K562 (cell line): ENCODE measurements around the gene RHBG. TPM values are rescaled to one million over a fixed set of nuclear protein-coding genes. Genes with fewer than 3 reads are reported as not detected.

Source experiments
- ARNT ChIP-seq, 2 experiments: fragments of 450-650 bp; IDR thresholded peaks; 2 replicates each; pipeline ENCODE4 v1.6.1; 2016; ENCODE audit warnings: mild to moderate bottlenecking in 1 of 2
- CC2D1A ChIP-seq: fragments of 450-650 bp; IDR thresholded peaks from 2 replicates; pipeline ENCODE4 v1.6.1; 2017; ENCODE audit warnings: mild to moderate bottlenecking
- CREM ChIP-seq: IDR thresholded peaks from 2 replicates; pipeline ENCODE4 v1.6.1; 2014; ENCODE audit warnings: antibody characterized with exemption, low read depth
- ESRRA ChIP-seq: fragments of 450-650 bp; IDR thresholded peaks from 2 replicates; pipeline ENCODE4 v1.6.1; 2014; ENCODE audit warnings: low read depth, mild to moderate bottlenecking, moderate library complexity, borderline replicate concordance
- ETV5 ChIP-seq: sonication (generic); formaldehyde crosslinking; IDR thresholded peaks from 2 replicates; pipeline ENCODE4 v1.4.0; 2020; ENCODE audit warnings: low read depth, mild to moderate bottlenecking, missing genetic modification reagents
- GABPB1 ChIP-seq: sonication (generic); formaldehyde crosslinking; IDR thresholded peaks from 2 replicates; pipeline ENCODE4 v1.8.0; 2022; ENCODE audit warnings: mild to moderate bottlenecking, missing genetic modification reagents
- KLF16 ChIP-seq: IDR thresholded peaks from 2 replicates; pipeline ENCODE4 v1.6.1; 2016; ENCODE audit warnings: antibody characterized with exemption
- NCOA6 ChIP-seq: fragments of 450-650 bp; IDR thresholded peaks from 2 replicates; pipeline ENCODE4 v1.6.1; 2017; ENCODE audit warnings: mild to moderate bottlenecking
- RAD21 ChIP-seq, 2 experiments: fragments of 250-450 bp in 1 of 2; fragments of 450-650 bp in 1 of 2; sonication (Bioruptor Pico) in 1 of 2; formaldehyde crosslinking in 1 of 2; IDR thresholded peaks in 1 of 2; conservative IDR thresholded peaks in 1 of 2; 2 replicates each; pipeline versions ENCODE4 v1.4.0 to v1.8.0; 2020 to 2022; ENCODE audit warnings: mild to moderate bottlenecking in 2 of 2, moderate library complexity in 1 of 2
- STAG1 ChIP-seq: sonication (generic); formaldehyde crosslinking; IDR thresholded peaks from 2 replicates; pipeline ENCODE4 v1.5.0; 2020; ENCODE audit warnings: missing genetic modification reagents, borderline replicate concordance
- ZBTB7A ChIP-seq: IDR thresholded peaks from 2 replicates; pipeline ENCODE4 v1.6.1; 2011; ENCODE audit warnings: low read depth, mild to moderate bottlenecking, low read length, moderate library complexity, borderline replicate concordance; ENCODE audit not compliant: control insufficient read depth
- ZNF3 ChIP-seq: fragments of 250-450 bp; sonication (Bioruptor Pico); IDR thresholded peaks from 2 replicates; pipeline ENCODE4 v1.5.0; 2021; ENCODE audit warnings: mild to moderate bottlenecking, moderate library complexity
- ZNF347 ChIP-seq: fragments of 450-650 bp; formaldehyde crosslinking; IDR thresholded peaks from 2 replicates; pipeline ENCODE4 v1.4.0; 2020; ENCODE audit warnings: low read depth, mild to moderate bottlenecking, moderate library complexity
- ZNF589 ChIP-seq: fragments of 200-800 bp; sonication (Bioruptor generic); IDR thresholded peaks from 2 replicates; pipeline ENCODE4 v1.6.1; 2016; ENCODE audit warnings: low read depth, missing genetic modification characterization, missing compliant biosample characterization
- polyA plus RNA-seq, 8 experiments: library from polyadenylated mRNA; depleted of rRNA in 4 of 8; stranded (reverse) in 5 of 8; unstranded in 3 of 8; fragments of >200 nt; fragmentation: Nextera tagmentation in 2 of 8; fragmentation: Illumina TruSeq in 1 of 8; extraction: Ambion mirVana in 2 of 8; extraction: Trizol in 1 of 8; gene quantifications; 2 replicates each; pipeline versions ENCODE4 v1.2.1 to v1.2.3, GENCODE V29; 2011 to 2014; ENCODE audit warnings: inconsistent platforms in 1 of 8, missing spikeins in 1 of 8
- total RNA-seq, 7 experiments: library from RNA; depleted of rRNA in 6 of 7; stranded (reverse); fragments of >200 nt in 6 of 7; fragmentation: Illumina TruSeq in 2 of 7; extraction: Trizol in 2 of 7; gene quantifications; 2 replicates each; pipeline versions ENCODE4 v1.2.1 to v1.2.3, GENCODE V29; 2011 to 2021; ENCODE audit warnings: low replicate concordance in 1 of 7
- TF ChIP-seq, protein P1 (sequence below): fragments of 200-800 bp; sonication (Bioruptor generic); IDR thresholded peaks from 2 replicates; pipeline ENCODE4 v1.6.1; 2017; ENCODE audit warnings: missing genetic modification characterization, missing compliant biosample characterization
- TF ChIP-seq, protein P2 (sequence below): fragments of 450-650 bp; IDR thresholded peaks from 2 replicates; pipeline ENCODE4 v1.7.0; 2016; ENCODE audit warnings: borderline replicate concordance
- TF ChIP-seq, protein P3 (sequence below): sonication (generic); formaldehyde crosslinking; IDR thresholded peaks from 2 replicates; pipeline ENCODE4 v1.8.0; 2022; ENCODE audit warnings: mild to moderate bottlenecking, missing genetic modification reagents
- TF ChIP-seq, protein P4 (sequence below): fragments of 450-650 bp; formaldehyde crosslinking; IDR thresholded peaks from 2 replicates; pipeline ENCODE4 v1.4.0; 2020; ENCODE audit warnings: mild to moderate bottlenecking, moderate library complexity
- TF ChIP-seq, protein P5 (sequence below), 3 experiments: IDR thresholded peaks in 2 of 3; conservative IDR thresholded peaks in 1 of 3; 2 replicates each; pipeline ENCODE4 v1.5.1; 2011 to 2012; ENCODE audit warnings: low read length in 3 of 3, mild to moderate bottlenecking in 3 of 3, control low read depth in 2 of 3, improper control_type of control experiment in 1 of 3, inconsistent platforms in 1 of 3, low read depth in 1 of 3, mixed read lengths in 1 of 3, moderate library complexity in 1 of 3; ENCODE audit not compliant: insufficient read depth in 2 of 3
- TF ChIP-seq, protein P6 (sequence below): sonication (generic); formaldehyde crosslinking; IDR thresholded peaks from 2 replicates; pipeline ENCODE4 v1.8.0; 2022; ENCODE audit warnings: missing genetic modification reagents, mild to moderate bottlenecking, moderate library complexity, borderline replicate concordance

Gene RHBG
- total and polyA plus RNA-seq, 9 of the 15 experiments (the other 6 are each of a cell fraction or from before 2014, with no cell fraction given), result not detected

DNA sequence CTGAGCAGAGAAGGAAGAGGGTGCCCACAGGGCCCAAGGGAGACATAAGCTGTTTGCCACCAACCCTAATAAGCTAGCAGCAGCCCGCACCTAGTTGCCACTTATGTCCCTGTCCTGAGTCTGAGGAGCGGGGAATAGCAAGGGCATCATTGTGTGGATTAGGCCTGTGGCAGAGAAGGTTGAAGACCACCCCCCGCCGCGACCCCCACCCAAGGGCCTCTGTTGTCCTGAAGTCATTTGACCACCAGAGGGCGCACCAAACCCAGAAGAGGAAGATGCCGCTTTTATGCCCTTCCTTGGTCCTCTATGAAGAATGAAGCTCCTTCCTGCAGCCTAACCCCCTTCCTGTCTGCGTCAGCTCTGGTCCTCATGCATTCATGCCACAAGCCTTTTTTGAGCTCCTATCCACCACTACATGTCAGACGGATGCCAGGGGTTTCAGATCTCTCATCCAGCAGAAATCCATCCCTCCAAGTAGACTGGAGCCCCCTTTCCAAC is 16.6 kb downstream of the RHBG start (continued):
- TF ChIP-seq, protein P1, sequence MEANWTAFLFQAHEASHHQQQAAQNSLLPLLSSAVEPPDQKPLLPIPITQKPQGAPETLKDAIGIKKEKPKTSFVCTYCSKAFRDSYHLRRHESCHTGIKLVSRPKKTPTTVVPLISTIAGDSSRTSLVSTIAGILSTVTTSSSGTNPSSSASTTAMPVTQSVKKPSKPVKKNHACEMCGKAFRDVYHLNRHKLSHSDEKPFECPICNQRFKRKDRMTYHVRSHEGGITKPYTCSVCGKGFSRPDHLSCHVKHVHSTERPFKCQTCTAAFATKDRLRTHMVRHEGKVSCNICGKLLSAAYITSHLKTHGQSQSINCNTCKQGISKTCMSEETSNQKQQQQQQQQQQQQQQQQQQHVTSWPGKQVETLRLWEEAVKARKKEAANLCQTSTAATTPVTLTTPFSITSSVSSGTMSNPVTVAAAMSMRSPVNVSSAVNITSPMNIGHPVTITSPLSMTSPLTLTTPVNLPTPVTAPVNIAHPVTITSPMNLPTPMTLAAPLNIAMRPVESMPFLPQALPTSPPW (CRISPR knock-in tag), result peak; percentile 47; the same call in 1 of the 2 replicates
- TF ChIP-seq KLF16, result 0 out of 2 replicates have a peak, but pooled peaks have one; percentile 39
- TF ChIP-seq CC2D1A, result peak; percentile 87
- peak; percentile 22; the same call in 1 of the 2 replicates for TF ChIP-seq CREM
- TF ChIP-seq RAD21 (CRISPR knock-in tag; conservative IDR thresholded peaks at IDR 0.05 in 1 of 2, IDR thresholded peaks at IDR 0.05 in 1 of 2), result peak; percentile 96 to 99
- TF ChIP-seq, protein P2, sequence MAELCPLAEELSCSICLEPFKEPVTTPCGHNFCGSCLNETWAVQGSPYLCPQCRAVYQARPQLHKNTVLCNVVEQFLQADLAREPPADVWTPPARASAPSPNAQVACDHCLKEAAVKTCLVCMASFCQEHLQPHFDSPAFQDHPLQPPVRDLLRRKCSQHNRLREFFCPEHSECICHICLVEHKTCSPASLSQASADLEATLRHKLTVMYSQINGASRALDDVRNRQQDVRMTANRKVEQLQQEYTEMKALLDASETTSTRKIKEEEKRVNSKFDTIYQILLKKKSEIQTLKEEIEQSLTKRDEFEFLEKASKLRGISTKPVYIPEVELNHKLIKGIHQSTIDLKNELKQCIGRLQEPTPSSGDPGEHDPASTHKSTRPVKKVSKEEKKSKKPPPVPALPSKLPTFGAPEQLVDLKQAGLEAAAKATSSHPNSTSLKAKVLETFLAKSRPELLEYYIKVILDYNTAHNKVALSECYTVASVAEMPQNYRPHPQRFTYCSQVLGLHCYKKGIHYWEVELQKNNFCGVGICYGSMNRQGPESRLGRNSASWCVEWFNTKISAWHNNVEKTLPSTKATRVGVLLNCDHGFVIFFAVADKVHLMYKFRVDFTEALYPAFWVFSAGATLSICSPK, result no peak
- TF ChIP-seq, protein P3, sequence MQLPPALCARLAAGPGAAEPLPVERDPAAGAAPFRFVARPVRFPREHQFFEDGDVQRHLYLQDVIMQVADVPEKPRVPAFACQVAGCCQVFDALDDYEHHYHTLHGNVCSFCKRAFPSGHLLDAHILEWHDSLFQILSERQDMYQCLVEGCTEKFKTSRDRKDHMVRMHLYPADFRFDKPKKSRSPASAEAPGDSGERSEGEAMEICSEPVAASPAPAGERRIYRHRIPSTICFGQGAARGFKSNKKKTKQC (CRISPR knock-in tag), result no peak
- TF ChIP-seq NCOA6, result no peak
- no peak for TF ChIP-seq ARNT (IDR thresholded peaks at IDR 0.05)
- TF ChIP-seq, protein P4, sequence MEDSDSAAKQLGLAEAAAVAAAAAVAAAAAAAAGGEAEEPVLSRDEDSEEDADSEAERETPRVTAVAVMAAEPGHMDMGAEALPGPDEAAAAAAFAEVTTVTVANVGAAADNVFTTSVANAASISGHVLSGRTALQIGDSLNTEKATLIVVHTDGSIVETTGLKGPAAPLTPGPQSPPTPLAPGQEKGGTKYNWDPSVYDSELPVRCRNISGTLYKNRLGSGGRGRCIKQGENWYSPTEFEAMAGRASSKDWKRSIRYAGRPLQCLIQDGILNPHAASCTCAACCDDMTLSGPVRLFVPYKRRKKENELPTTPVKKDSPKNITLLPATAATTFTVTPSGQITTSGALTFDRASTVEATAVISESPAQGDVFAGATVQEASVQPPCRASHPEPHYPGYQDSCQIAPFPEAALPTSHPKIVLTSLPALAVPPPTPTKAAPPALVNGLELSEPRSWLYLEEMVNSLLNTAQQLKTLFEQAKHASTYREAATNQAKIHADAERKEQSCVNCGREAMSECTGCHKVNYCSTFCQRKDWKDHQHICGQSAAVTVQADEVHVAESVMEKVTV (CRISPR knock-in tag), result peak; percentile 95
- no peak for TF ChIP-seq ETV5 (CRISPR knock-in tag)
- peak; percentile 47; the same call in 1 of the 2 replicates for TF ChIP-seq GABPB1 (CRISPR knock-in tag)
- TF ChIP-seq ESRRA, result peak; percentile 34; the same call in 1 of the 2 replicates
- TF ChIP-seq STAG1, result peak; percentile 93
- TF ChIP-seq, protein P5, sequence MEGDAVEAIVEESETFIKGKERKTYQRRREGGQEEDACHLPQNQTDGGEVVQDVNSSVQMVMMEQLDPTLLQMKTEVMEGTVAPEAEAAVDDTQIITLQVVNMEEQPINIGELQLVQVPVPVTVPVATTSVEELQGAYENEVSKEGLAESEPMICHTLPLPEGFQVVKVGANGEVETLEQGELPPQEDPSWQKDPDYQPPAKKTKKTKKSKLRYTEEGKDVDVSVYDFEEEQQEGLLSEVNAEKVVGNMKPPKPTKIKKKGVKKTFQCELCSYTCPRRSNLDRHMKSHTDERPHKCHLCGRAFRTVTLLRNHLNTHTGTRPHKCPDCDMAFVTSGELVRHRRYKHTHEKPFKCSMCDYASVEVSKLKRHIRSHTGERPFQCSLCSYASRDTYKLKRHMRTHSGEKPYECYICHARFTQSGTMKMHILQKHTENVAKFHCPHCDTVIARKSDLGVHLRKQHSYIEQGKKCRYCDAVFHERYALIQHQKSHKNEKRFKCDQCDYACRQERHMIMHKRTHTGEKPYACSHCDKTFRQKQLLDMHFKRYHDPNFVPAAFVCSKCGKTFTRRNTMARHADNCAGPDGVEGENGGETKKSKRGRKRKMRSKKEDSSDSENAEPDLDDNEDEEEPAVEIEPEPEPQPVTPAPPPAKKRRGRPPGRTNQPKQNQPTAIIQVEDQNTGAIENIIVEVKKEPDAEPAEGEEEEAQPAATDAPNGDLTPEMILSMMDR (IDR thresholded peaks at IDR 0.05 in 2 of 3, conservative IDR thresholded peaks at IDR 0.05 in 1 of 3; ENCODE audit: insufficient read depth in 2 of 3, low read depth in 1 of 3, low read length in 3 of 3), result peak; percentile 91 to 95 (median 94)
- TF ChIP-seq ZNF347 (CRISPR knock-in tag), result no peak
- TF ChIP-seq, protein P6, sequence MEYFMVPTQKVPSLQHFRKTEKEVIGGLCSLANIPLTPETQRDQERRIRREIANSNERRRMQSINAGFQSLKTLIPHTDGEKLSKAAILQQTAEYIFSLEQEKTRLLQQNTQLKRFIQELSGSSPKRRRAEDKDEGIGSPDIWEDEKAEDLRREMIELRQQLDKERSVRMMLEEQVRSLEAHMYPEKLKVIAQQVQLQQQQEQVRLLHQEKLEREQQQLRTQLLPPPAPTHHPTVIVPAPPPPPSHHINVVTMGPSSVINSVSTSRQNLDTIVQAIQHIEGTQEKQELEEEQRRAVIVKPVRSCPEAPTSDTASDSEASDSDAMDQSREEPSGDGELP (CRISPR knock-in tag), result 0 out of 2 replicates have a peak, but pooled peaks have one; percentile 12
- TF ChIP-seq ZNF3 (CRISPR knock-in tag), result no peak
- peak; percentile 100 for TF ChIP-seq ZBTB7A
- no peak for TF ChIP-seq ZNF589 (CRISPR knock-in tag)
